ENCODE results near the gene TLCD3A. TPM values are rescaled to one million over a fixed set of nuclear protein-coding genes. Genes with fewer than 3 reads are reported as not detected.

The TLCD3A gene
- total and polyA plus RNA-seq, 12 donors = 1.1 to 4.5 (median 2.6) TPM

GRCh38 chr17:708132-708531 lies 24.3 kb upstream of the TLCD3A start:
- WGBS, 2 donors = 79 to 83% methylated on average over 5 of the region's 5 CpGs
- no peak for ATAC-seq
- H3K4me3 ChIP-seq = no peak overlapping the region
- no peak for TF ChIP-seq CTCF (IDR thresholded peaks at IDR 0.05)
- H3K9me3 ChIP-seq = no peaks in the 10 kb centered on the region
- intact Hi-C loops (cut with DNase I) = no loop called here
- H3K27ac ChIP-seq = no peak overlapping the region
- DNase-seq = no peak
- H3K27me3 ChIP-seq = no peaks in the 10 kb centered on the region
- H3K4me1 ChIP-seq = peaks cover 0 to 43% (median 11%) of the 10 kb centered on the region in 9 donors
- peaks cover 0 to 71% (median 28%) of the 10 kb centered on the region in 9 donors for H3K36me3 ChIP-seq

GRCh38 chr17:718075-718474 lies 14.3 kb upstream of the TLCD3A start:
- no peak overlapping the region for H3K4me3 ChIP-seq
- no peak overlapping the region for H3K27ac ChIP-seq
- TF ChIP-seq CTCF (IDR thresholded peaks at IDR 0.05) = no peak
- no peak for DNase-seq
- peaks cover 0 to 7% (median 0%) of the 10 kb centered on the region in 9 donors for H3K36me3 ChIP-seq
- ATAC-seq = no peak
- peaks cover 0 to 33% (median 20%) of the 10 kb centered on the region in 9 donors for H3K4me1 ChIP-seq
- intact Hi-C loops (cut with DNase I) = no loop called here
- no peaks in the 10 kb centered on the region for H3K27me3 ChIP-seq
- WGBS, 2 donors = 93 to 96% methylated on average over 5 of the region's 5 CpGs
- no peaks in the 10 kb centered on the region for H3K9me3 ChIP-seq

- no peak for ATAC-seq
Observed at GRCh38 chr17:720706-721539, 11.5 kb upstream of the TLCD3A start.

GRCh38 chr17:721540-721937 lies 10.9 kb upstream of the TLCD3A start:
- no peak for TF ChIP-seq CTCF (IDR thresholded peaks at IDR 0.05)
- no peak for ATAC-seq
- H3K27ac ChIP-seq = no peak overlapping the region
- no peaks in the 10 kb centered on the region for H3K27me3 ChIP-seq
- intact Hi-C loops (cut with DNase I) = no loop called here
- no peak for DNase-seq
- H3K36me3 ChIP-seq = peaks cover 0 to 7% (median 0%) of the 10 kb centered on the region in 9 donors
- 77 to 80% methylated on average over 5 of the region's 5 CpGs for WGBS, 2 donors
- H3K4me3 ChIP-seq = no peak overlapping the region
- H3K9me3 ChIP-seq = no peaks in the 10 kb centered on the region
- peaks cover 0 to 6% (median 0%) of the 10 kb centered on the region in 9 donors for H3K4me1 ChIP-seq

More at GRCh38 chr17:720706-721539, 11.5 kb upstream of the TLCD3A start:
- no peaks in the 10 kb centered on the region for H3K9me3 ChIP-seq
- H3K36me3 ChIP-seq = peaks cover 0 to 7% (median 0%) of the 10 kb centered on the region in 9 donors
- no peak for DNase-seq
- H3K27me3 ChIP-seq = no peaks in the 10 kb centered on the region
- no peak for TF ChIP-seq CTCF (IDR thresholded peaks at IDR 0.05)
- intact Hi-C loops (cut with DNase I) = no loop called here
- WGBS, 2 donors = 85 to 86% methylated on average over 13 of the region's 13 CpGs
- H3K4me3 ChIP-seq = no peak overlapping the region
- H3K4me1 ChIP-seq = peaks cover 0 to 12% (median 5%) of the 10 kb centered on the region in 9 donors
- no peak overlapping the region for H3K27ac ChIP-seq
